Stimulated activated CD4-positive, alpha-beta T cell treated with anti-CD3 and anti-CD28 coated beads, Interleukin-1b, Interleukin-23, amount 100 ng/mL, for 1 hour (primary cell): ENCODE measurements around the gene SLC26A8.

Experiments
- DNase-seq, 2 donors: peaks; one replicate each; pipeline ENCODE4 v3.0.0-alpha.2; 2020; ENCODE audit warnings: low read depth in 2 of 2

Gene SLC26A8

GRCh38 chr6:36023996-36024795 is at the start of gene SLC26A8:
TSS of gene SLC26A8 (minus strand) at chr6:36024641. CDS start at chr6:36019707, 4,934 bp downstream.
- DNase-seq = no peak

- no peak for DNase-seq
These were observed 49.1 kb upstream of the SLC26A8 start for GRCh38 chr6:36073587-36073986.

- DNase-seq = no peak
These were observed 48.2 kb upstream of the SLC26A8 start for GRCh38 chr6:36072681-36073080.

GRCh38 chr6:36071714-36072113 is 47.3 kb upstream of the SLC26A8 start:
- no peak for DNase-seq

- no peak for DNase-seq
These were observed 46.8 kb upstream of the SLC26A8 start for GRCh38 chr6:36071281-36071680.

GRCh38 chr6:36070252-36070651 is 45.8 kb upstream of the SLC26A8 start:
- DNase-seq = no peak

- DNase-seq = no peak
These were observed 45.1 kb upstream of the SLC26A8 start for GRCh38 chr6:36069573-36069972.

GRCh38 chr6:36068586-36068985 is 44.1 kb upstream of the SLC26A8 start:
- no peak for DNase-seq

- no peak for DNase-seq
These were observed 43.6 kb upstream of the SLC26A8 start for GRCh38 chr6:36068012-36068392.

- no peak for DNase-seq
These were observed 43.1 kb upstream of the SLC26A8 start for GRCh38 chr6:36067374-36068011.

- DNase-seq = no peak
These were observed 42.4 kb upstream of the SLC26A8 start for GRCh38 chr6:36066817-36067216.

- no peak for DNase-seq
These were observed 41.5 kb upstream of the SLC26A8 start for GRCh38 chr6:36065916-36066315.

GRCh38 chr6:36064770-36065396 is 40.4 kb upstream of the SLC26A8 start:
- DNase-seq = no peak

- DNase-seq = no peak
These were observed 39.0 kb upstream of the SLC26A8 start for GRCh38 chr6:36063318-36064060.

GRCh38 chr6:36062247-36062646 is 37.8 kb upstream of the SLC26A8 start:
- no peak for DNase-seq

GRCh38 chr6:36061236-36061635 is 36.8 kb upstream of the SLC26A8 start:
- no peak for DNase-seq

- DNase-seq = no peak
These were observed 31.7 kb upstream of the SLC26A8 start for GRCh38 chr6:36056178-36056577.

- no peak for DNase-seq
These were observed 30.5 kb upstream of the SLC26A8 start for GRCh38 chr6:36054956-36055355.

GRCh38 chr6:36054415-36054814 is 30.0 kb upstream of the SLC26A8 start:
- no peak for DNase-seq

- no peak for DNase-seq
These were observed 29.4 kb upstream of the SLC26A8 start for GRCh38 chr6:36053878-36054277.

- DNase-seq = no peak
These were observed 27.7 kb upstream of the SLC26A8 start for GRCh38 chr6:36052097-36052496.
